Lung (tissue), 12 donors: ENCODE results near the gene TWIST1. TPM values are rescaled to one million over a fixed set of nuclear protein-coding genes. Genes with fewer than 3 reads are reported as not detected.

Experiments
- ATAC-seq: fragments of 200-7000 bp; cut with Tn5 transposase; one replicate; pipeline ENCODE4 v1.9.1; 2020; ENCODE audit warnings: moderate number of reproducible peaks; ENCODE audit not compliant: insufficient read depth, low FRiP score
- DNase-seq, 3 donors: peaks; one replicate each; pipeline ENCODE4 v3.0.0-alpha.2; 2013 to 2017
- H3K27ac ChIP-seq, 2 donors: one replicate each; pipeline ENCODE4 v1.5.1; 2013; ENCODE audit warnings: mild to moderate bottlenecking in 2 of 2, moderate library complexity in 2 of 2, control low read depth in 1 of 2, inconsistent platforms in 1 of 2, low read depth in 1 of 2, low read length in 1 of 2
- H3K27me3 ChIP-seq, 3 donors: one replicate each; pipeline ENCODE4 v1.5.1; 2013; ENCODE audit warnings: low read length in 2 of 3; ENCODE audit not compliant: control insufficient read depth in 3 of 3, insufficient read depth in 3 of 3
- H3K36me3 ChIP-seq, 4 donors: one replicate each; pipeline ENCODE4 v1.5.1; 2013; ENCODE audit warnings: low read length in 4 of 4, mild to moderate bottlenecking in 1 of 4, moderate library complexity in 1 of 4; ENCODE audit not compliant: control insufficient read depth in 4 of 4, insufficient read depth in 4 of 4
- H3K4me1 ChIP-seq, 5 donors: one replicate each; pipeline ENCODE4 v1.5.1; 2013; ENCODE audit warnings: low read length in 5 of 5, mild to moderate bottlenecking in 2 of 5, moderate library complexity in 1 of 5; ENCODE audit not compliant: control insufficient read depth in 5 of 5, insufficient read depth in 5 of 5
- H3K4me3 ChIP-seq: one replicate; pipeline ENCODE4 v1.5.1; 2013; ENCODE audit warnings: mild to moderate bottlenecking, control low read depth, moderate library complexity
- H3K9ac ChIP-seq, 2 donors: one replicate each; pipeline ENCODE4 v1.5.1; 2013; ENCODE audit warnings: low read length in 2 of 2, control low read depth in 1 of 2; ENCODE audit not compliant: insufficient read depth in 1 of 2
- H3K9me3 ChIP-seq, 4 donors: one replicate each; pipeline ENCODE4 v1.5.1; 2013; ENCODE audit warnings: low read length in 3 of 4, mild to moderate bottlenecking in 1 of 4, moderate library complexity in 1 of 4; ENCODE audit not compliant: control insufficient read depth in 4 of 4, insufficient read depth in 3 of 4
- CTCF ChIP-seq: IDR thresholded peaks from 2 replicates; pipeline ENCODE4 v1.5.1; 2012; ENCODE audit warnings: mild to moderate bottlenecking; ENCODE audit errors: control extremely low read depth, extremely low read depth
- WGBS, 2 donors: extraction: QIAGEN DNeasy Blood & Tissue Kit; methylation state at CpG; one replicate each; pipeline ENCODE4 v1.1.7; 2013; 5-methylcytosine and 5-hydroxymethylcytosine counted together
- polyA plus RNA-seq, 2 donors: library from polyadenylated mRNA; stranded (reverse); fragments of 200-250 nt; gene quantifications; one replicate each; pipeline ENCODE4 v1.2.1, GENCODE V29; 2013
- total RNA-seq, 2 donors: library from RNA; depleted of rRNA in 1 of 2; stranded (reverse); fragments of >200 nt in 1 of 2; gene quantifications; one replicate each; pipeline ENCODE4 v1.2.1, GENCODE V29; 2014 to 2021
- donor health status: control.
- donor health status: control.
- donor health status: Bipolar disorder and iron deficiency.
- donor health status: healthy.
- donor health status: DM: yes; HTN: yes; CAD: no.

The TWIST1 gene
- total and polyA plus RNA-seq, 4 donors = 0.27 to 0.77 (median 0.65) TPM

- Histone ChIP-seq H3K4me3 (peak overlapping the region; percentile 60), H3K4me1 (peaks cover 0 to 17% (median 7%) of the 10 kb centered on the region in 5 donors), H3K9ac (no peak overlapping the region), H3K36me3 (no peaks in the 10 kb centered on the region), H3K27ac (no peak overlapping the region), H3K9me3 (peaks cover 0 to 6% (median 2%) of the 10 kb centered on the region in 4 donors), H3K27me3 (peaks cover 25 to 93% (median 88%) of the 10 kb centered on the region in 3 donors)
- 1 to 3% methylated on average over 42 to 70 of the region's 70 CpGs for WGBS, 2 donors
- DNase-seq (peak in 2 of 3 donors; percentile 14 to 26), ATAC-seq (no peak)
- TF ChIP-seq CTCF = no peak
These were observed 1.0 kb downstream of the TWIST1 start for GRCh38 chr7:19116121-19117090.

GRCh38 chr7:19114551-19114855 lies 2.9 kb downstream of the TWIST1 start:
- Histone ChIP-seq H3K9ac (no peak overlapping the region), H3K27ac (no peak overlapping the region), H3K27me3 (peaks cover 26 to 93% (median 88%) of the 10 kb centered on the region in 3 donors), H3K36me3 (no peaks in the 10 kb centered on the region), H3K4me3 (no peak overlapping the region), H3K4me1 (peaks cover 0 to 17% (median 7%) of the 10 kb centered on the region in 5 donors), H3K9me3 (peaks cover 0 to 6% (median 2%) of the 10 kb centered on the region in 4 donors)
- 20 to 21% methylated on average over 2 of the region's 2 CpGs for WGBS, 2 donors
- no peak for ATAC-seq
- TF ChIP-seq CTCF = no peak
- peak in 1 of 3 donors; percentile 4 for DNase-seq

GRCh38 chr7:19113855-19114550 lies 3.4 kb downstream of the TWIST1 start:
- Histone ChIP-seq H3K9me3 (peaks cover 0 to 6% (median 2%) of the 10 kb centered on the region in 4 donors), H3K4me3 (no peak overlapping the region), H3K9ac (no peak overlapping the region), H3K4me1 (peaks cover 0 to 17% (median 7%) of the 10 kb centered on the region in 5 donors), H3K27me3 (peaks cover 26 to 93% (median 88%) of the 10 kb centered on the region in 3 donors), H3K36me3 (no peaks in the 10 kb centered on the region), H3K27ac (no peak overlapping the region)
- TF ChIP-seq CTCF = no peak
- no peak for ATAC-seq
- WGBS, 2 donors = 34 to 39% methylated on average over 3 of the region's 3 CpGs
- DNase-seq = peak in 1 of 3 donors; percentile 4
